Loucy (cell line): ENCODE measurements around the gene OBI1.

Experiments used
- CTCF ChIP-seq: fragments of 200-600 bp; sonication (generic); conservative IDR thresholded peaks from 2 replicates; pipeline ENCODE4 v1.5.1; 2014; ENCODE audit warnings: mild to moderate bottlenecking, antibody characterized with exemption, low read length
- EZH2phosphoT487 ChIP-seq: fragments of 200-600 bp; IDR thresholded peaks from 2 replicates; pipeline ENCODE4 v1.6.1; 2018; ENCODE audit warnings: antibody characterized with exemption, mild to moderate bottlenecking, moderate library complexity, borderline replicate concordance

- TF ChIP-seq CTCF (no peak), EZH2phosphoT487 (no peak)
Measured at GRCh38 chr13:78618411-78618810, 40.5 kb downstream of the OBI1 start.
